Fibroblast of skin of right quadriceps (primary cell): ENCODE data around the gene COPS6.
"Not testable (repeated sequence)": the region's sequence is repeated elsewhere in the genome, so short reads cannot be mapped to it uniquely, and the experiment has no call there.

Experiments
- DNase-seq: peaks from one replicate; pipeline ENCODE4 v3.0.0-alpha.2; 2013

Gene COPS6

DNA sequence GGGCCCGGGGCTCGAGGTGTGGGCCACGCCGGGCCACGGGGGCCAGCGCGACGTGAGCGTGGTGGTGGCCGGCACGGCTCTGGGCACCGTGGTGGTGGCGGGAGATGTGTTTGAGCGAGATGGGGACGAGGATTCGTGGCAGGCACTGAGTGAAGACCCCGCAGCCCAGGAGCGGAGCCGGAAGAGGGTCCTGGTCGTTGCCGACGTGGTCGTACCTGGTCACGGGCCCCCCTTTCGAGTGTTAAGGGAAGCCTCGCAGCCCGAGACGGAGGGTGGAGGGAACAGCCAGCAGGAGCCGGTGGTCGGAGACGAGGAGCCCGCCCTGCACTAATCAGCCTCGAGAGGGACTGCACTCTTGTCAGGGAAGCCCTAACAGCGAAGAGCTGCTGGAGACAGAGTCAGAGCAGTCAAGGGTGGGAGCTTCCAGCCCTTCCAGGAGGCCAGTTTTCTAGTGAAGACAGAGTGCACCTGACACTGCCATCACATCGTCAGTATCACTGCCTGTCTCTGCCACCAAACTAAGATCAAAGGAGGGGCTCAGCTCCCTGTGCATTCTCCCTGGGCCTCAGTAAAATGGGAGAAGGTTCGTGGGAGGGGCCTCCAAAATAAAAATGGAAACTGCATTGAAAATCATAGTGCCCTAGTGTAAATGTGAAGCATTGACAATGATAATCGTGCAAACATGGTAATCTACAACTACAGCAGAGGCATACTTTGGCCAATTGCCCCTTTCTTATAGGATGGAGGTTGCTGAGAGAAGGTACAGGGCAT is 39.3 kb downstream of the COPS6 start:
- DNase-seq, result no peak

DNA sequence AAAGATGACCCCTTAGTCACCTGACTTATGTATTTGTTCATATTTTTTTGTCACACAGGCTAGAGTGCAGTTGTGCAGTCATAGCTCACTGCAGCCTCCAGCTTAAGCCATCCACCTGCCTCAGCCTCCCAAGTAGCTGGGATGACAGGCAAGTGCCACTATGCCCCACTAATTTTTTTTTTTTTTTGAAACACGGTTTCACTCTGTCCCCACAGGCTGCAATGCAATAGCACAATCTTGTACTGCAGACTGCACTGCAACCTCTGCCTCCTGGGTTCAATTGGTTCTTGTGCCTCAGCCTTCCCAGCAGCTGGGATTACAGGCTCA is 39.8 kb downstream of the COPS6 start:
- DNase-seq, result no peak

DNA sequence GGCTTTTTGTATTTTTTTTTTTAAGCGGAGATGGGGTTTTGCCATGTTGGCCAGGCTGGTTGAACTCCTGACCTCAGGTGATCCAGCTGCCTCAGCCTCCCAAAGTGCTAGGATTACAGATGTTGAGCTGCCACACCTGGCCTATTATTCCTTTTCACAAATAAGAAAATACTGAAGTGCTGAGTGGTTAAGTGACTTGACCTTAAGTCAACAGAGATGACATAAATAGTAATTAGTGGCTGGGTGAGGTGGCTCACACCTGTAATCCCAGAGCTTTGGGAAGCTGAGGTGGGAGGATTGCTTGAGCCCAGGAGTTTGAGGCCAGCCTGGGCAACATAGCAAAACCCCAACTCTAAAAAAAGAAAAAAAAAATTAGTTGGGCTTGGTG is 41.4 kb downstream of the COPS6 start:
- DNase-seq, result not testable (repeated sequence)

DNA sequence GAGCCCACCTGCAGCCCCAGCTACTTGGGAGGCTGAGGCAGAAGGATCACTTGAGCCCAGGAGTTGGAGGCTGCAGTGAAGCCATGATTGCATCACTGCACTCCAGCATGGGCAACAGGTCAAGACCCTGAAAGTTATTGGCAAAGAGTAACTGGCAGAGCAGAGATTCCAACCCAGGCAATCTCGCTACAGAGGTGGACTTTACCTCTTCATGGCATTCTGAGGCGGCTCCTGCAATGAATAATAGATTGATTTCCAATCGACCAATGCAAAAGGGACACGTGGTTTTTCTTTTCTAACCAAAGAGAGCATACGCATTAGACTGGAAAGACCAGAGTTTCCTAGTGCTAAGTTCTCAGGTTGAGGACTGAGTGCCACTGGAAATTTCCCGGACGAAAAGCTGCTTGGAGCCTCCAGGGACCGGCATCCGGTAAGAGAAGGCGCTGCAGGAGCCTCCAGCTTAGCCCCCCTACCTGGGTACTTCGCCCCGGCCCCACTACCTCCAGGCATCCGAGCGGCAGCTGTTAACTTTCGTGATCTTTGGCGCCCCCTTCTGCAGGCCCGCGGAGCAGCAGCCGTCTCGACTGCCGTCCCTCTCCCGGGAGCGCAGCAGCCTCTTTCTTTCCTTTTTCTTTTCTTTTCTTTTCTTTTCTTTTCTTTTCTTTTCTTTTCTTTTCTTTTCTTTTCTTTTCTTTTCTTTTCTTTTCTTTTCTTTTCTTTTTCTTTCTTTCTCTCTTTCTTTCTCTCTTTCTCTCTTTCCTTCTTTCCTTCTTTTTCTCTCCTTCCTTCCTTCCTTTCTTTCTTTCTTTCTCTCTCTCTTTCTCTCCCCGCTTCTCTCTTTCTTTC is 42.1 kb downstream of the COPS6 start:
- DNase-seq, result peak; percentile 39

DNA sequence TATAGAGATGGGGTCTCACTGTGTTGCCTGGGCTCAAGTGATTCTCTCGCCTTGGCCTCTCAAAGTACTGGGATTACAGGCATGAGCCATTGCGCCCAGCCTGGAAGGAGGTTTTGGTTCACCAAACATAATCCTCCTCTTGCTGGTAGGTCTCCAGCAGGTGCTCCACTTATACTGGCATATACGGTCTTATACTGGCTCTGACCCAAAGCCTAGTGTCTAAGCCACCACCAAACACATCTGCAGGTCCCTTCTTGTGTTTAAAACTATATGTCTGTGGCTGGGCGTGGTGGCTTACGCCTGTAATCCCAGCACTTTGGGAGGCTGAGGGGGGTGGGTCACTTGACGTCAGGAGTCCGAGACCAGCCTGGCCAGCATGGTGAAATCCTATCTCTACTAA is 43.4 kb downstream of the COPS6 start:
- DNase-seq, result no peak

DNA sequence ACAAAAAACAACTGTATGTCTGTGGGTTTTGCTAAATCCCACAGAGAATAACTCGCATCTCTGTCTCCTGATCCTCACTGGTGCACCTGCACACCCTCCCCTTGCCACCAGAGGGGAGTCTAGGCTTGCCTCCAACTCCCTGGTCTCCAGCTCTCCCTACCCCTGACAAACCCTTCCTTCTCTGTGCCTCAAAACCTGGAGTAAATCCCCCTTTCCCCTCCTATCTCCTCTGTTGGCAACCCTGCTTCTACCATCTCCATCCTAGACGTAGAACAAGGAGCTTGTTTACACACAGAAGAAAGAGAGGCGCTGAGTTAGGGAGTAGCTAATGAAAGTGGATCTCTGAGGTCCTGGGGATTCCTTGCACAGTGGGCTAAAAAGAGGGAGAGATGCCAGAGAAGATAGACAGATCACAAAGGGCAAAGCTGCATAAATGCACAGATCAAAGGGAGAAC is 44.0 kb downstream of the COPS6 start:
- peak; percentile 56 for DNase-seq

DNA sequence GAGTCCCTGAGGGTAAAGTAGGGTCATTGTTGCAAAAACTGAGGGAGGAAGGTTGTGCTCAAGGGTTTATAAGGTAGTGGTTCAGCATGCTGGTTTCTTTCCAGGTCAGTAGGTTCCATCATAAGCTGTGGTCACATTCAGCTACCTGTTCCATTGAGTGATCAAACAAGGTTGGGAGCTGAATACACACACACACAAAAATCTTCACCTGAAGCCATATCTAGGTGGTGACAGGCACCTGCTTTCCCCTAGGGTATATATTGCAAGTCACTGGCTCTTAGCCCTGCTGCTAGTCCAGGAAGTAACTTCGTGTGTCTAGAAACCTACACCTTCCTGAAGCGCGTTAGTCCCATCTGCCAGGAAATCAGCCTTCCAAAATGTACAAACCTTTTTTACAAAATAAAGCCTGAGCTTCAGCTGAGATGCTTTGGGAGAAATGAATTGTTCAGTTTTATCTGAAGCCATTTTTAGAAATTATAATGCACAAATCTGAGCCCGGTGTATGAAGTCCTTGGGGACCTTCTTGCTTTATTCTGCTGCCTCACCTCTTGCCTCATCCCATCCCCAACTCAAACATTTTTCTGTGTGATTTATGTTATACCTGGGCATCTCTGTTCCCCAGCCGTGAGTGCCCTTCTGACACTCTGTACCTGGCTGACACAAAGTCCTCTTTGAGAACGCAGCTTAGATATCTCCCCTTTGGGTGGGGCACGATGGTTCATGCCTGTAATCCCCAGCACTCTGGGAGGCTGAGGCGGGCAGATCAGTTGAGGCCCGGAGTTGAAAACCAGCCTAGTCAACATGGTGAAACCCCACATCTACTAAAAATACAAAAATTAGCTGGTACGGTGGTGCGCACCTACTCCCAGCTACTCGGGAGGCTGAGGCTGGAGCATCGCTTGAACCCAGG is 49.3 kb downstream of the COPS6 start:
- no peak for DNase-seq

DNA sequence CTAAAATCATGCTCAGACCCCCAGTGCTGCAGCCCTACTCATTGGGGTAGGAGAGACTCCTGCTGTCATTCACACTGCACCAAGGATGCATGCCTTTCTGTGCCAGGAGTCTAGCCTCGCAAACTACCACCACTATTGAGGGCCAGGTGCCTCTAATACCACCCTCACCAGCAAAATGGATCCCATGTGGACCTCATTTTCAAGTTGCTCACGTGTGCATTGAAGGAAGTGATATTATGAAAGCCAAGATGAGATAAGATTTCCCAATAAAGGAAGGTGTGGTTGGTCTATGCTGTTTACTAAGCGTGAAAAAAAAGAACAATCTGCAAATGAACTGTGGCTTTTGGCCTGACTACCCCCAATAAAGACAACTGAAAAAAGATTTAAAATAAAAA is 52.8 kb downstream of the COPS6 start:
- no peak for DNase-seq
